C4-2B (cell line): ENCODE data around the gene RAP1A.

Experiments
- ZFX ChIP-seq: fragments of 450-650 bp; IDR thresholded peaks from 2 replicates; pipeline ENCODE4 v1.6.1; 2017
- TF ChIP-seq, protein P1 (sequence below): fragments of 450-650 bp; conservative IDR thresholded peaks from 2 replicates; pipeline ENCODE4 v1.5.1; 2017; ENCODE audit warnings: mild to moderate bottlenecking

DNA sequence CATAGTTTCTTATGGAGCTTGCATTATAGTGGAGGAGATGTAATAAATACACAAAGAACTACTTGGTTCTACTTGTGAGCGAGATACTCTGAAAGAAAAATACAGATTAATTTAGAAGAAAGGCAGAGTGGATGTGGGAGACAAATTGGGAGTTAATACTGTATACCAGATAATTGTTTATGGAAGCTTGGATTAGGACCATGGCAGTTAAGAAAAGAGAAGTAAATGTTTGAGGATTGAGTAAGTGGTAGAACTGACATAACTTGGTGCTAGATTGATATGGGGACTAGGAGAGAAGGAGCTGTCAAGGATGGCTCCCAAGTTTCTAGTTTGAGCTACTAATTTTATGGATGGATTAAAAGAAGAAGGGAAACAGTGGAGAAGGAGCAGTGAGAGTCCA, 72.3 kb downstream of the RAP1A start:
- TF ChIP-seq, protein P1, sequence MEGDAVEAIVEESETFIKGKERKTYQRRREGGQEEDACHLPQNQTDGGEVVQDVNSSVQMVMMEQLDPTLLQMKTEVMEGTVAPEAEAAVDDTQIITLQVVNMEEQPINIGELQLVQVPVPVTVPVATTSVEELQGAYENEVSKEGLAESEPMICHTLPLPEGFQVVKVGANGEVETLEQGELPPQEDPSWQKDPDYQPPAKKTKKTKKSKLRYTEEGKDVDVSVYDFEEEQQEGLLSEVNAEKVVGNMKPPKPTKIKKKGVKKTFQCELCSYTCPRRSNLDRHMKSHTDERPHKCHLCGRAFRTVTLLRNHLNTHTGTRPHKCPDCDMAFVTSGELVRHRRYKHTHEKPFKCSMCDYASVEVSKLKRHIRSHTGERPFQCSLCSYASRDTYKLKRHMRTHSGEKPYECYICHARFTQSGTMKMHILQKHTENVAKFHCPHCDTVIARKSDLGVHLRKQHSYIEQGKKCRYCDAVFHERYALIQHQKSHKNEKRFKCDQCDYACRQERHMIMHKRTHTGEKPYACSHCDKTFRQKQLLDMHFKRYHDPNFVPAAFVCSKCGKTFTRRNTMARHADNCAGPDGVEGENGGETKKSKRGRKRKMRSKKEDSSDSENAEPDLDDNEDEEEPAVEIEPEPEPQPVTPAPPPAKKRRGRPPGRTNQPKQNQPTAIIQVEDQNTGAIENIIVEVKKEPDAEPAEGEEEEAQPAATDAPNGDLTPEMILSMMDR: no peak
- TF ChIP-seq ZFX: no peak
